GM21717 (cell line): ENCODE measurements around the gene SLC14A1.
"Not testable (repeated sequence)": the region's sequence is repeated elsewhere in the genome, so short reads cannot be mapped to it uniquely, and the experiment has no call there.

Experiments used
- ATAC-seq: cut with Tn5 transposase; IDR thresholded peaks from one replicate; pipeline ENCODE4 v1.9.1; 2021; ENCODE audit warnings: mild to moderate bottlenecking, moderate library complexity; ENCODE audit not compliant: unreplicated experiment

Gene SLC14A1

DNA sequence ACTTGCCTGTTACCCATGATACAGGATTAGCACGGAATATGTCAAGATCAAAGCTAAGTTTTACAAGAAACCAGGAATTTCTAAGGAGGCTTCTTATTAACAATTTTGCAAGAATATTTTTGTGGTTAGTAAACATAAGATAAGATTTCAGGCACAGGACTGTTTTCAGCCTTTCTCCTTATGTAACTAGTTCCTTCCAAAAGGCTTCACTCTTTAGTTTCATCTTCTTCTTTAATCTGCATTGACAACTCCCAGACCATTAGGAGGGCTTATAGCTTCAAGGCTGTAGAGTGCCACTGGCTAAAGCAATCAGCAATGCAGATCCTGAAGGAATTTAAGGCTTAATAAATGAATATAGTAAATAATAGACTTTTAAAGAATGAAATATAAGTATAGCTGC, 29.3 kb downstream of the SLC14A1 start:
- no peak for ATAC-seq

GRCh38 chr18:45755934-45756333, 32.0 kb downstream of the SLC14A1 start:
- ATAC-seq = no peak

DNA sequence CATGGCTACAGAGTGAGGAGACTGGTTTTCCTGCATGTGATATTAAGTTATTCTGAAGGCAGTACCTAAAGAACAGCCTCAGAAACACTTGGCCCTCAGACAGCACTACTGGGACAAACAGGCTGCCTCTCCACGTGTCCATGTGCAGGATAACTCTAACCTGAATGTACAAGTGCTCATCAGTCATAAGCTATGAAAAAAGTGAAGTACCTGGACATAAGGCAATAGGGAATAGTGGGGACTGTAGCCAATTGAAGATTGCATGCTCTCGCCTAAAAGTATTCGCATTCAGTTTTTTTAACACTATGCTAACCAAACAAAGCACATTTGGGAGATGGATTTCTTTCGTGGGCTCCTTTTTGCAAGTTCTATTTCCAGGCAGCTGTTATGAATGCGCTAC, 33.0 kb downstream of the SLC14A1 start:
- no peak for ATAC-seq

DNA sequence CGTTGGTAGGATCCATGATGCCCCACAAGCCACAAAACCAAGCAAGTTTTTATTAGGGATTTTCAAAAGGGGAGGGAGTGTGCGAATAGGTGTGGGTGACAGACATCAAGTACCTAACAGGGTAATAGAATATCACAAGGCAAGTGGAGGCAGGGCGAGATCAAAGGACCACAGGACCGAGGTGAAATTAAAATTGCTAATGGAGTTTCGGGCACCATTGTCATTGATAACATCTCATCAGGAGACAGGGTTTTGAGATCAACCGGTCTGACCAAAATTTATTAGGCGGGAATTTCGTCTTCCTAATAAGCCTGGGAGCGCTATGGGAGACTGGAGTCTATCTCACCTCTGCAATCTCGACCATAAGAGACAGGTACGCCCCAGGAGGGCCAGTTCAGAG, 33.7 kb downstream of the SLC14A1 start:
- ATAC-seq = not testable (repeated sequence)

DNA sequence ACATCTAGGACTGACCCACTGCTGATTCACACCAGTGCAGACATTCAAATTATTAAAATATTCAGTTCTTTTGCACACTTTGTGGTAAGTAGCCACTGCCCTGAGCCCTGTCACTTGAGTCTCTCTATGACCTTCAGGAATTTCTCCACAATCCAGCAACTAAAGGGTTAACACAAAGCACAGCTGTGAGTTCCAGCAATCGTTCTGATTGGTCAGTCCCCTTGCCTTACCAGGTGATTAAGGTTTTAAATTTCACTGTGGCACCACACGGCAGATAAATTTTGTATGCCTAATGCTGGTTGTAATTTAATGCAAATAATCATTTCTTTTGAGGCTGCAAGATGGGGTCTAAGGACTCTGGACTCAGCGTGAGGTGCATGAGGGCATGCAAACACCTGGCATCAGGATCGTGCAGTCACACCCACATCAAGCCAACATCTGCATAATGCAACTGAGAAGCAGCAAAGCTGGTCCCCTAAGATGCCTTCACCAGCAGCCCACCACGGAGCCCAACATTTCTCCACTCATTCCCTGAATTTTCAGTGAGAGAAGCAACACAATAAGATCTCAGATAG, 36.6 kb downstream of the SLC14A1 start:
- ATAC-seq = no peak

- ATAC-seq = no peak
Measured at GRCh38 chr18:45761512-45762114, 37.6 kb downstream of the SLC14A1 start.

- no peak for ATAC-seq
Measured at GRCh38 chr18:45764000-45764686, 40.2 kb downstream of the SLC14A1 start.

GRCh38 chr18:45765796-45766195, 41.8 kb downstream of the SLC14A1 start:
- ATAC-seq = no peak

- no peak for ATAC-seq
Measured at GRCh38 chr18:45771587-45772480, 47.9 kb downstream of the SLC14A1 start.

DNA sequence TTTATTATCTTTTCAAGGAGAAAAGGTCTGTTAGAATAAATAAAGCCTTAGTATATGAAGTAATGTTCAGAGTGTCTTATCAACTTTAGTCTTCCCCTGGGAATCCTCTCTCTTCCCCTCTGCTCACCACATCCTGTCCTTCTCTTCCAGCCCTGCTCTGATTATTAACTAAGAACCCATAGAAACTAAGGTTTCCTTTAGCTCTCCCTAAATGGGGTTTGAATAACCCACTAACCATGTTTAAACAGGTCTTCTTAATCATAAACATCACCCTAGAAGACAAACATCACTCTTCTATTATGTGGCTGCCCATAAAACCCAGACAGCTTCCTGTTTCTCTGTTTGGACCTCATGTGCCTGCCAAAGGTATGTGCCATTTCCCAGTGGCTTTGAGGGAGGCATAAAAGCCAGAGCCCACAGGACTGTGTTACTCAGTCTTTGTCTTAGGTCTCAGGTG, 50.1 kb downstream of the SLC14A1 start:
- ATAC-seq = no peak

DNA sequence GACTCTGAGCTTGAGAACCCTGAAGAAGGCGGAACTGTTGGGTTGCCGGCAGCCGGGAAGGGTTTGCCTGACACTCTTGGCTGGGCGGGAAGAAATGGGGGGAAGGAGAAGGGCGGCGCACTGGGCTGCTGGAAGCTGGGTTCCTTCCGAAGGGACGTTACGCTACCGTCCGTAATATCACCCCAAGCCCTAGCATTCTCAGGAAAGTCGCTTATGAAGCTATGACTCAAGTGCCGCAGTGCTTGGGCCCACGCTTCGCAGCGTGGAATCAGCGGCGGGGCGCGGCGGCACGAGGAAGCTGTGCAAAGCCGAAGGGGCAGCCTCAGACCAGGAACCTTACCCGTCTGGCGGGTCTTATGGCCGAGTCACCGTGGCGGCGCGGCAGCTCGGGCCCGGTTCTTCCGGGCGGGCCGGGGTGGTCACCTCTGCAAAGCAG, 51.3 kb downstream of the SLC14A1 start:
- ATAC-seq = peak; percentile 66

- ATAC-seq = no peak
Measured at GRCh38 chr18:45775743-45776142, 51.8 kb downstream of the SLC14A1 start.

DNA sequence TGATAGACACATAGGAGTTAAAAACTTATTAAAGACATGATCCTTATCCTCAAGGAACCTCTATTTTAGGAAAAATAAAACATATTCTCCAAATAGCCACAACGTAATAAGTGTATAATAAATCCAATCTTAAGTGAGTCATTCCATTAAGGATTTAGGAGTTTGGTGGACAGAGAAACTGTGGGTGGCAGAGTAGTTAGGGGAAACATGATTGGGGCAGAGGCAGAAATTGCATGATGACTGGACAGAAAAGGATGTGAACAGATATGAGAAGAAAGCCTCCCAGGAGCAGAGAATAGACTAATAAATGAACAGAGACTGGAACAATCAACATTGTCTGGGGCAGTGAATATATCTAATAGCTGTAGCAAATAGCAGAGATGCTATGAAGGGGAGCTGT, 53.4 kb downstream of the SLC14A1 start:
- ATAC-seq = no peak

GRCh38 chr18:45780568-45780967, 56.6 kb downstream of the SLC14A1 start:
- no peak for ATAC-seq

DNA sequence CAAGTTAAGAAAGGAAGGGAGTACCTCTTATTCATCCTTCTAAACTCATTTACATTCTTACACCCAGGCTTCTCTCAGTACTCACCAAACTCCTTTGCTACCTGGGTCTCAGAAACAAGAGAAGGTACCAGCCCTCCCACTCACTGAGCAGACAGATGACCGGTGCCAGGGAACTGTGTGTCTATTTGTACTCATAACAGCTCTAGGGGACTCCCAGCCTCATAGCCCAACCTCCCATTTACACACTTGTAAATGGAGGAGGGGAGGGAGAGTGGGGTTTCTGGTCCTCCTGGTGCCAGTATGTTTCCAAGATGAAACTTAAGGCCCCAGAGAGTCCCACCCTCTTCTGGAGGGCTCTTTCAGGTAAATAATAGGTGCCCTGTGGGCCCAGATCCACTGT, 58.7 kb downstream of the SLC14A1 start:
- no peak for ATAC-seq

GRCh38 chr18:45783097-45784075, 59.4 kb downstream of the SLC14A1 start:
- no peak for ATAC-seq

DNA sequence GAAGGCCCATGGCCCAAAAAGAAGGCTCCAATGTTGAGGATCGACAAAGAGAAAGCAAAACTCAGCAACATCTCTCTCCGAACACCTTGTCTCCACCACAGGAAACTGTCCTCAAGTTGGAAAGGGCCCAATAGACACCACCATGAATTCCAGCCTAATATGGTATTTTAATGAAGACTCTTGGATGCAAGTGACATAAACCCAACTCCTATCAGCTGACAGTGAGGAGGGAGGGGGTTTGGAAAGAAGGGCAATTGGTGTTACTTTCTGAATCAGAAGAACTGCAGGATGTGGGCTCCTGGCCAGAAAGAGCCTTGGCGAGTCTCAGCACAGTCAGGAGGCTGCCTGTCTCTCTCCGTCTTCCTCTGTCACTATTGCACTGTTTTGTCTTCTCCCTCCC, 61.2 kb downstream of the SLC14A1 start:
- no peak for ATAC-seq

- no peak for ATAC-seq
Measured at GRCh38 chr18:45786941-45787340, 63.0 kb downstream of the SLC14A1 start.

DNA sequence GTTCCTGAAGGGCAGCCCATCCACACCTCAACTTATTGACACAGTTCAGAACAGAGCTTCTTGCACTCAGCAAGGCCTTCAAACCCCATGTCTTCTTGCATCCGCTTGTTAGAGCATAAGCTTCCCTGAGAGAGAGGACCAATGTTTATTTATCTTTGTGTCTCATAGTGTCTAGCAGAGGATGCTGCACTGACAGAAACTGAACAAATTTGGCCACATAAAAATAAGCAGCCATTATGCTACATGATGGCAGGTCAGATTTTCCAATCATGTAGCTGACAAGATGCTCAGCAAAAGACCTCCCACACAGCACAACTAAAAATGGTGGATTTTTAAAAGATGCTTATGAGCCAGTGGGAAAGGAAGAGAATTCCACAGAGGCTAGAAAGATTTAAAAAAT, 63.4 kb downstream of the SLC14A1 start:
- no peak for ATAC-seq

GRCh38 chr18:45788861-45789260, 64.9 kb downstream of the SLC14A1 start:
- ATAC-seq = no peak
